ENCODE measurements around the gene KITLG. TPM values are rescaled to one million over a fixed set of nuclear protein-coding genes. Genes with fewer than 3 reads are reported as not detected.

Gene KITLG
- total and polyA plus RNA-seq, 2 experiments from 2014 or later = 1.1 TPM

- Histone ChIP-seq H3K9me3 (ENCODE audit: low read depth) (no peaks in the 10 kb centered on the region), H3K27ac (no peak overlapping the region), H3K4me3 (no peak overlapping the region), H3K36me3 (no peaks in the 10 kb centered on the region), H3K27me3 (no peaks in the 10 kb centered on the region), H3K4me1 (ENCODE audit: low read depth) (peaks cover 11% of the 10 kb centered on the region)
- no peak for TF ChIP-seq CTCF (IDR thresholded peaks at IDR 0.05; ENCODE audit: low read depth, low read length)
- DNase-seq (ENCODE audit: low read depth in 1 of 2, low spot score in 1 of 2) = no peak
Observed at GRCh38 chr12:88522961-88523360, 57.3 kb downstream of the KITLG start.

DNA sequence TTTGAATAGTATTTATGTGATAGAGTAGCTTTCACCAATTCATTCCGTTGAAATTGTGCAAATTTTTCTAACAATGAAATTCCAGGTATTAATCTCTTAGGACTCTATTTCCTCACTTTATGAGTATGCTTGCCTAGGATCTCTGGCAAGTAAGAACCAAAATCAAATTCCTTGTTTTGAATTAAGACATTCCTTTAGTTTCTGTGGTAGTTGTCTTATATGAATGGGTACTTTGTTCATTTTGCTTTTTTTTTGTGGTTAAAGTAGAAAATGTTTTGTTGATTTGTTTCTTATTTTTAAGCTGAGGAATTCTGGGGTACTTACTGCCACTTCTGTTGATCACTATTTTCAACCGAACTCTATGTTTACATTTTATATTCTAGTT, 59.8 kb downstream of the KITLG start:
- no peak for TF ChIP-seq CTCF (IDR thresholded peaks at IDR 0.05; ENCODE audit: low read depth, low read length)
- Histone ChIP-seq H3K9me3 (ENCODE audit: low read depth) (no peaks in the 10 kb centered on the region), H3K27me3 (no peaks in the 10 kb centered on the region), H3K27ac (peak overlapping the region; percentile 62), H3K36me3 (no peaks in the 10 kb centered on the region), H3K4me1 (ENCODE audit: low read depth) (peaks cover 11% of the 10 kb centered on the region), H3K4me3 (no peak overlapping the region)
- peak in 1 of 2 donors; percentile 35 for DNase-seq (ENCODE audit: low read depth in 1 of 2, low spot score in 1 of 2)

DNA sequence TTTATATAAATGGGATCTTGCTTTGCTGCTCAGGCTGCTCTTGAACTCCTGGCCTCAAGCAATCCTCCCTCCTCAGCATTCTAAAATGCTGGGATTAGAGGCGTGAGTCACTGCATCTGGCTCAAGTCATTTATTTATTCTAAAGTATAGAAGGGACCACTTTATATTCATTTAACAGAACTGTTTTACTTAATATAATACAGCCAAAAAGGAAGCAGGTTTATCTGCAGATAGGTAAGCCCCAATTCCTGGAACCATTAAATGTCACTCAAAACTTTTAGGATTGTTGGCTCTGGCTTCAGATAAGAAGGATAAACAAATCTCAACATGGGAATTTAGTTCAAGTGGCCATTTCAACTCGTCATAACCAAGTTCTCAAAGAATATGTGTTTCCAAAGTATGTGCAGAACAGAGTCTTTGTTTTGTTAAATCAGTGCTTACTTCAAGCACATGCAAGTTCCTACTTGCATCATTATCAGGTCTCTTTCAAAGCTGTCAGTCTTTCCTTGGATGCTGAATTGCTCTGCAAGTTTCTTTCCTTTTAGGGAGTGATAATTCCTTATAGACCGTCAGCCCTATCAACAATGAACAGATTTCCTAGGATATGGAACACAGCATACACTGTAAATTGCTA, 60.4 kb downstream of the KITLG start:
- Histone ChIP-seq H3K4me3 (no peak overlapping the region), H3K9me3 (ENCODE audit: low read depth) (no peaks in the 10 kb centered on the region), H3K27me3 (no peaks in the 10 kb centered on the region), H3K36me3 (no peaks in the 10 kb centered on the region), H3K27ac (peak overlapping the region; percentile 62), H3K4me1 (ENCODE audit: low read depth) (peaks cover 11% of the 10 kb centered on the region)
- DNase-seq (ENCODE audit: low read depth in 1 of 2, low spot score in 1 of 2) = peak; percentile 42 to 60
- no peak for TF ChIP-seq CTCF (IDR thresholded peaks at IDR 0.05; ENCODE audit: low read depth, low read length)

DNA sequence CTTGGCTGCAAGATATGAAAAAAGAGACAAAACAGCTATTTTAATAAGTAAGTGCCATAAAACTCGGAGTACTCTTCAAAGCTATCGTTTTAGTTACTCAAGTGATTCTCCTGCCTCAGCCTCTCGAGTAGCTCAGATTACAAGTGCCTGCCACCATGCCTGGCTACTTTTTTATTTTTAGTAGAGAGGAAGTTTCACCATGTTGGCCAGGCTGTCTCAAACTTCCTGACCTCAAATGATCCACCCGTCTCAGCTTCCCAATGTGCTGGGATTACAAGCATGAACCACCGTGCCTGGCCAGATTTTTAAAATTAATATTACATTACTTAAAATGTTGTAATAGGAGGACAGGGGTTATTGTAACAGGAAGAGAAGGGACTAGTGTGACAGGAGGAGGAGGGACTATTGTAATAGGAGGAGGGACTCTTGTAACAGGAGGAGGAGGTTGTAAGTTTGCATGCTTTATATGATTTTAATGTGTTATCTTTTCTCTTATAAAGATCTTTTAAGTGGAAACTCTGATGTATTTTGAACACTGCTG, 61.3 kb downstream of the KITLG start:
- TF ChIP-seq CTCF (IDR thresholded peaks at IDR 0.05; ENCODE audit: low read depth, low read length) = no peak
- H3K27ac ChIP-seq = no peak overlapping the region
- no peak overlapping the region for H3K4me3 ChIP-seq
- no peaks in the 10 kb centered on the region for H3K36me3 ChIP-seq
- no peaks in the 10 kb centered on the region for H3K27me3 ChIP-seq
- H3K9me3 ChIP-seq (ENCODE audit: low read depth) = no peaks in the 10 kb centered on the region
- DNase-seq (ENCODE audit: low read depth in 1 of 2, low spot score in 1 of 2) = no peak
- peaks cover 11% of the 10 kb centered on the region for H3K4me1 ChIP-seq (ENCODE audit: low read depth)

DNA sequence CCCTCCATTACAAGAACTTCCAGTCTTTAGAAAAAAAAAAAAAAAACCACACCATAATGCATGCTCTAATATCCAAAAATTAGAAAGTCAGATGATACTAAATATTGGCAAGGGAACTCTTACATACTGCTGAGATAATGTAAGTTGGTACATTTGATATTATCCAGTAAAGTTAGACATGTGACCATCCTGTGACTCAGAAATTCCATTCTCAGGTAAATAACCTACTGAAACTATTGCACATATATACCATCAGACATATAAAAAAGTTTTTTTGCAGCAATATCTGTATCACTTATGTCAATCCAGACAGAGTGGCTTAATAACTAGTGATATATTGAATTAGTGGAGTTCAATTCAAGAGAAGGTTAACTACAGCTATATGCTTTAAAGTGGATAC, 63.5 kb downstream of the KITLG start:
- Histone ChIP-seq H3K9me3 (ENCODE audit: low read depth) (no peaks in the 10 kb centered on the region), H3K27ac (no peak overlapping the region), H3K27me3 (no peaks in the 10 kb centered on the region), H3K4me1 (ENCODE audit: low read depth) (peaks cover 11% of the 10 kb centered on the region), H3K4me3 (no peak overlapping the region), H3K36me3 (no peaks in the 10 kb centered on the region)
- no peak for TF ChIP-seq CTCF (IDR thresholded peaks at IDR 0.05; ENCODE audit: low read depth, low read length)
- no peak for DNase-seq (ENCODE audit: low read depth in 1 of 2, low spot score in 1 of 2)
